SH-SY5Y (cell line): ENCODE measurements around the gene ERCC6.

Source experiments
- GATA2 ChIP-seq: IDR thresholded peaks from 2 replicates; pipeline ENCODE4 v1.6.1; 2011; ENCODE audit warnings: mild to moderate bottlenecking, low read depth, low read length
- GATA3 ChIP-seq: IDR thresholded peaks from 2 replicates; pipeline ENCODE4 v1.6.1; 2011; ENCODE audit warnings: low read depth, mild to moderate bottlenecking, low read length, moderate library complexity

Gene ERCC6

GRCh38 chr10:49559476-49559875 is 20.6 kb upstream of the ERCC6 start:
- TF ChIP-seq GATA2 (no peak), GATA3 (no peak)

- TF ChIP-seq GATA3 (no peak), GATA2 (no peak)
Measured at GRCh38 chr10:49558190-49558589, 19.3 kb upstream of the ERCC6 start.

GRCh38 chr10:49557681-49558080 is 18.8 kb upstream of the ERCC6 start:
- no peak for TF ChIP-seq GATA2
- no peak for TF ChIP-seq GATA3

GRCh38 chr10:49556723-49557122 is 17.8 kb upstream of the ERCC6 start:
- TF ChIP-seq GATA3 (no peak), GATA2 (no peak)

GRCh38 chr10:49552277-49552676 is 13.4 kb upstream of the ERCC6 start:
- TF ChIP-seq GATA2 (no peak), GATA3 (no peak)

- TF ChIP-seq GATA2: no peak
- no peak for TF ChIP-seq GATA3
Measured at GRCh38 chr10:49550563-49550962, 11.6 kb upstream of the ERCC6 start.

GRCh38 chr10:49549640-49550346 is 10.9 kb upstream of the ERCC6 start:
- TF ChIP-seq GATA2: no peak

GRCh38 chr10:49543604-49544003 is 4.7 kb upstream of the ERCC6 start:
- no peak for TF ChIP-seq GATA2
- no peak for TF ChIP-seq GATA3

GRCh38 chr10:49542353-49542752 is 3.4 kb upstream of the ERCC6 start:
- no peak for TF ChIP-seq GATA3
- no peak for TF ChIP-seq GATA2

- no peak for TF ChIP-seq GATA2
- no peak for TF ChIP-seq GATA3
Measured at GRCh38 chr10:49541762-49542161, 2.8 kb upstream of the ERCC6 start.

GRCh38 chr10:49540056-49540797 is 1.3 kb upstream of the ERCC6 start:
- no peak for TF ChIP-seq GATA2
- TF ChIP-seq GATA3: no peak

- no peak for TF ChIP-seq GATA3
- no peak; the same call in 1 of the 2 replicates for TF ChIP-seq GATA2
Measured at GRCh38 chr10:49539320-49539885, 482 bp upstream of the ERCC6 start.

- no peak for TF ChIP-seq GATA2
Measured at GRCh38 chr10:49534670-49535381, 4.1 kb downstream of the ERCC6 start.

GRCh38 chr10:49532461-49532860 is 6.5 kb downstream of the ERCC6 start:
- TF ChIP-seq GATA2 (no peak), GATA3 (no peak)

GRCh38 chr10:49528977-49529506 is 9.9 kb downstream of the ERCC6 start:
- no peak for TF ChIP-seq GATA3
- no peak for TF ChIP-seq GATA2
